ENCODE results near the gene KCNN2.
"Not testable (repeated sequence)": the region's sequence is repeated elsewhere in the genome, so short reads cannot be mapped to it uniquely, and the experiment has no call there.

DNA sequence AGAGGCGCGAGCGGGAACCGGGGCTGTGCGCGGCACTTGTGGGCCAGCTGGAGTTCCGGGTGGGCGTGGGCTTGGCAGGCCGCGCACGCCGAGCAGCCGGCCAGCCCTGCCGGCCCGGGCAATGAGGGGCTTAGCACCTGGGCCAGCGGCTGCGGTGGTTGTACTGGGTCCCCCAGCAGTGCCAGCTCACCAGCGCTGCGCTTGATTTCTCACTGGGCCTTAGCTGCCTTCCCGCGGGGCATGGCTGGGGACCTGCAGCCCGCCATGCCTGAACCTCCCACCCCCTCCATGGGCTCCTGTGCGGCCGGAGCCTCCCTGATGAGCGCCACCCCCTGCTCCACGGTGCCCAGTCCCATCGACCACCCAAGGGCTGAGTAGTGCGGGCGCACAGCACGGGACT lies 70.8 kb downstream of the KCNN2 start:
- TF ChIP-seq, protein P1, sequence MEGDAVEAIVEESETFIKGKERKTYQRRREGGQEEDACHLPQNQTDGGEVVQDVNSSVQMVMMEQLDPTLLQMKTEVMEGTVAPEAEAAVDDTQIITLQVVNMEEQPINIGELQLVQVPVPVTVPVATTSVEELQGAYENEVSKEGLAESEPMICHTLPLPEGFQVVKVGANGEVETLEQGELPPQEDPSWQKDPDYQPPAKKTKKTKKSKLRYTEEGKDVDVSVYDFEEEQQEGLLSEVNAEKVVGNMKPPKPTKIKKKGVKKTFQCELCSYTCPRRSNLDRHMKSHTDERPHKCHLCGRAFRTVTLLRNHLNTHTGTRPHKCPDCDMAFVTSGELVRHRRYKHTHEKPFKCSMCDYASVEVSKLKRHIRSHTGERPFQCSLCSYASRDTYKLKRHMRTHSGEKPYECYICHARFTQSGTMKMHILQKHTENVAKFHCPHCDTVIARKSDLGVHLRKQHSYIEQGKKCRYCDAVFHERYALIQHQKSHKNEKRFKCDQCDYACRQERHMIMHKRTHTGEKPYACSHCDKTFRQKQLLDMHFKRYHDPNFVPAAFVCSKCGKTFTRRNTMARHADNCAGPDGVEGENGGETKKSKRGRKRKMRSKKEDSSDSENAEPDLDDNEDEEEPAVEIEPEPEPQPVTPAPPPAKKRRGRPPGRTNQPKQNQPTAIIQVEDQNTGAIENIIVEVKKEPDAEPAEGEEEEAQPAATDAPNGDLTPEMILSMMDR (conservative IDR thresholded peaks at IDR 0.05; ENCODE audit: low read depth, low read length): not testable (repeated sequence)
- not testable (repeated sequence) for TF ChIP-seq EZH2 (IDR thresholded peaks at IDR 0.05; ENCODE audit: borderline replicate concordance, low read depth, low read length, poor library complexity, severe bottlenecking)
